Measurements from ENCODE around the gene ZNF791. TPM values are rescaled to one million over a fixed set of nuclear protein-coding genes. Genes with fewer than 3 reads are reported as not detected.

The ZNF791 gene
- total and polyA plus RNA-seq, 4 donors, result 3.1 to 10.3 (median 7.0) TPM

GRCh38 chr19:12656899-12657571, 46.3 kb downstream of the ZNF791 start:
- no peak overlapping the region for H3K9ac ChIP-seq (ENCODE audit: low read depth in 1 of 2, low read length in 2 of 2)
- H3K9me3 ChIP-seq (ENCODE audit: control insufficient read depth in 4 of 4, low read length in 3 of 4), result no peaks in the 10 kb centered on the region
- no peaks in the 10 kb centered on the region for H3K27me3 ChIP-seq (ENCODE audit: control insufficient read depth in 4 of 4, insufficient read depth in 4 of 4, low read length in 3 of 4)
- peaks cover 7 to 34% (median 13%) of the 10 kb centered on the region in 4 donors for H3K36me3 ChIP-seq (ENCODE audit: control insufficient read depth in 4 of 4, insufficient read depth in 3 of 4, low read depth in 1 of 4, low read length in 3 of 4)
- no peak overlapping the region for H3K27ac ChIP-seq (ENCODE audit: low read depth in 1 of 2, low read length in 2 of 2)
- no peak for DNase-seq (ENCODE audit: low spot score)
- no peaks in the 10 kb centered on the region for H3K4me1 ChIP-seq (ENCODE audit: control insufficient read depth in 4 of 4, insufficient read depth in 4 of 4, low read length in 3 of 4)
- TF ChIP-seq ZBTB33 (IDR thresholded peaks at IDR 0.05) (no peak), CTCF (IDR thresholded peaks at IDR 0.05; ENCODE audit: low read depth, low read length, missing input control) (no peak), FOXA1 (IDR thresholded peaks at IDR 0.05) (no peak), FOXA2 (IDR thresholded peaks at IDR 0.05) (no peak), ATF3 (IDR thresholded peaks at IDR 0.05) (no peak), YY1 (IDR thresholded peaks at IDR 0.05) (no peak), TAF1 (conservative IDR thresholded peaks at IDR 0.05) (no peak), NR2F2 (IDR thresholded peaks at IDR 0.05) (no peak), HNF4G (IDR thresholded peaks at IDR 0.05) (no peak), SP1 (IDR thresholded peaks at IDR 0.05) (no peak)
- no peak overlapping the region for H3K4me3 ChIP-seq (ENCODE audit: low read depth in 1 of 3, low read length in 3 of 3)
- WGBS, result 84% methylated on average over 50 of the region's 50 CpGs

- Histone ChIP-seq H3K36me3 (ENCODE audit: control insufficient read depth in 4 of 4, insufficient read depth in 3 of 4, low read depth in 1 of 4, low read length in 3 of 4) (peaks cover 7 to 34% (median 13%) of the 10 kb centered on the region in 4 donors), H3K4me1 (ENCODE audit: control insufficient read depth in 4 of 4, insufficient read depth in 4 of 4, low read length in 3 of 4) (no peaks in the 10 kb centered on the region), H3K9me3 (ENCODE audit: control insufficient read depth in 4 of 4, low read length in 3 of 4) (no peaks in the 10 kb centered on the region), H3K27ac (ENCODE audit: low read depth in 1 of 2, low read length in 2 of 2) (no peak overlapping the region), H3K4me3 (ENCODE audit: low read depth in 1 of 3, low read length in 3 of 3) (no peak overlapping the region), H3K27me3 (ENCODE audit: control insufficient read depth in 4 of 4, insufficient read depth in 4 of 4, low read length in 3 of 4) (no peaks in the 10 kb centered on the region), H3K9ac (ENCODE audit: low read depth in 1 of 2, low read length in 2 of 2) (no peak overlapping the region)
- 98% methylated on average over 22 of the region's 22 CpGs for WGBS
- TF ChIP-seq HNF4A (conservative IDR thresholded peaks at IDR 0.05), result no peak
- TF ChIP-seq SP1 (IDR thresholded peaks at IDR 0.05), result no peak
- TF ChIP-seq JUND (IDR thresholded peaks at IDR 0.05), result no peak
- TF ChIP-seq ZBTB33 (IDR thresholded peaks at IDR 0.05), result no peak
- TF ChIP-seq MAX (IDR thresholded peaks at IDR 0.05), result no peak
- no peak for TF ChIP-seq FOXA2 (IDR thresholded peaks at IDR 0.05)
- TF ChIP-seq FOXA1 (IDR thresholded peaks at IDR 0.05), result no peak
- no peak for TF ChIP-seq CTCF (IDR thresholded peaks at IDR 0.05; ENCODE audit: low read depth, low read length, missing input control)
- no peak for TF ChIP-seq NR2F2 (IDR thresholded peaks at IDR 0.05)
- TF ChIP-seq RAD21 (IDR thresholded peaks at IDR 0.05), result no peak
- TF ChIP-seq TAF1 (conservative IDR thresholded peaks at IDR 0.05), result no peak
- TF ChIP-seq ATF3 (IDR thresholded peaks at IDR 0.05), result no peak
- TF ChIP-seq HNF4G (IDR thresholded peaks at IDR 0.05), result no peak
- TF ChIP-seq REST (IDR thresholded peaks at IDR 0.05), result no peak
- TF ChIP-seq EGR1 (IDR thresholded peaks at IDR 0.05; ENCODE audit: low read depth in 2 of 2), result no peak
- no peak for TF ChIP-seq RXRA (IDR thresholded peaks at IDR 0.05)
- TF ChIP-seq YY1 (IDR thresholded peaks at IDR 0.05), result no peak
- TF ChIP-seq GABPA (IDR thresholded peaks at IDR 0.05 in 1 of 2, conservative IDR thresholded peaks at IDR 0.05 in 1 of 2), result no peak
- DNase-seq (ENCODE audit: low spot score), result no peak
Measured at GRCh38 chr19:12657966-12658365, 47.2 kb downstream of the ZNF791 start.
